HL-60/S4 treated with phorbol 12-myristate 13-acetate at 8.2 ng/mL for 4 days and 3 days (cell line): ENCODE measurements around the gene MYL6.
"Not testable (repeated sequence)": the region's sequence is repeated elsewhere in the genome, so short reads cannot be mapped to it uniquely, and the experiment has no call there.

Source experiments
- in situ Hi-C: fragments of 300-500 bp; cut with MboI; formaldehyde crosslinking; loops from 2 replicates; pipeline ENCODE4 v1.15.0; 2022; ENCODE audit warnings: low sequenced_read_pairs

MYL6 gene

DNA sequence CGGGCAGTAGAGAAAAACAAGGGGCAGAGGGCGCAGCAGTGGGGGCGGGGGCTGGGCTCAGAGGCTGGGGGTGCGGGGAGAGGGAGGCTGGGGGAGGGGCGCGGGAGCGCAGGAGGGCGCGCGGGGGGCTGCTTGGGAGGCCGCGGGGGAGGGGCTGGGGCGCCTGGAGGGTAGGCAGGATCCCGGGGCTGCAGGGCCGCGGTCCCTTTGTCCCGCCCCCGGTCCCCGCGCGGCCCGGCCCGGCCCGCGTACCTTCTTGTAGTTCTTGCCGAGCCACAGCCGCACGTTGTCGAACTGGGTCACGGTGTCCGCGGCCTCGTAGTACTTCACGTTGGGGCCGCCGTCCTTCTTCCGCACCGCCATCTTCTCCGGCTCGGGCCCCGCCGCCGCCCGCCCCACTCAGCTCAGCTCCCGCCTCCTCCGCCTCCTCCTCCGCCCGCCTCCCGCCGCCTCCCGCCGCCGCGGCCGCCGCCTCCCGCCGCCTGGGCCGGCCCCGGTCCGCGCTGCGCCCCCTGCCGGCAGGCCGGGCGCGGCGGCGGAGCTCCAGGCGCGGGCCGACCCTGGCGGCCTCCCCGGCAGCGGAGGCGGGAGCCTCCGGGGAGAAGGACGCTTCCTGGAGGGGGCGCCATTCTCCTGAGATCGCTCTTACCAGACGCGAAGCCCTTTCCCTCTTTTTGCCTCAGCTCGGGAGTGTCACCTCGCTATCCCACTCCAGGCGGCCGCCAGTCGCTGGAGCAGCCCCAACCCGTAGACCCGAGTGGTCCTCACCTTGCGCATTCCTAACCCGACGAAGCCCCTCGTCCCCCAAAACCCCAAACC, 31.1 kb downstream of the MYL6 start, which contains the start of gene SMARCC2:
Gene SMARCC2, minus strand, starts transcription at position 385 of the 819 bp plus-strand sequence. Its CDS starts 22 bp downstream, at position 363.
- in situ Hi-C loops: no loop called here

DNA sequence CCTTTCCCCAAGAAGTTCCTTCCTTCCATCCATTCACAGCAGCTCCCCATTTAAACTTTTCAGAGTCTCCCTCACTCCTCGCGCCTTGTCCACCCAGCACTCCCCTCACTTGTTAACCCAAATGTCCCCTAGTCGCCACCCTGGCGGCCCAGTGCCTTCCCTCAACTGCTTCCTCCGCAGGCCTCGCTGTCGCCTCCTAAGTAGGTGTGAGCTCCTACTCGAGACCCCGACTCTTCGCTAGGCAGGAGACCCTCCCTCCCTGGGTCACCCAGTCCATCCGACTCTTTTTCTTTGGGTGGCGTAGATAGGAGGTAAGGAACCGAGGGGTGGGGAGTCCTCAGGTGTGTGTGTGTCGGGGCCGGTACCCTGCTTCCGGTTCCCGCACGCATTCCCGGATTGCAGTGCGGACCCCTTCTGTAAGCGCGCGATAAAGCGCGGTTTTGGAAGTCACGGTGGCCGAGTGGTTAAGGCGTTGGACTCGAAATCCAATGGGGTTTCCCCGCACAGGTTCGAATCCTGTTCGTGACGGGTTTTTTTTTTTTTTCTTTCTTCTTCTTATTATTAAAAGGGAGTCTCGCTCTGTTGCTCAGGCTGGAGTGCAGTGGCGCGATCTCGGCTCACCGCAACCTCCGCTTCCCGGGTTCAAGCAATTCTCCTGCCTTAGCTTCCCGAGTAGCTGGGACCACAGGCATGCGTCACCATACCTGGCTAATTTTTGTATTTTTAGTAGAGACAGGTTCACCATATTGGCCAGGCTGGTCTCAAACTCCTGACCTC, 31.9 kb downstream of the MYL6 start:
- in situ Hi-C loops: no loop called here

DNA sequence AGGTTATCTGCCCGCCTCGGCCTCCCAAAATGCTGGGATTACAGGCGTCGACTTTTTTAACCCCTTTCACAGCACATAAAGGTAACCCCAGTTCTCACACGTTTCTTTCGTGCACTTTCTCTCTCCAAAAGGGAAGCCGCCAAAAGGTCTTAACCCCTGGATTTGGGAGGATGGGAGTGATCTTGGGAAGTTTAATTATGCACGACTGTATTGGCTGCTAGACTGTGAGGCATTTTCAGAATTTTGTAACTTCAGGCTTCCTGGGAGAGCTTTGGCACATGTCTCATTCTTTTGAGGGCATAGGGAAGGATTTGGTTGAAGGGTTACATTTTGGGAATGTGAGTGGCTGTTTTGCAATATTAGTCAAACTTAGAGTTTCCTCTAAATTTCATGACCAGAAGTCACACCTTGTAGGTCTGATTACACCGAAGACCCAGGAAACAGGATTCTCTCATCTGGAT, 32.6 kb downstream of the MYL6 start:
- in situ Hi-C loops: no loop called here

DNA sequence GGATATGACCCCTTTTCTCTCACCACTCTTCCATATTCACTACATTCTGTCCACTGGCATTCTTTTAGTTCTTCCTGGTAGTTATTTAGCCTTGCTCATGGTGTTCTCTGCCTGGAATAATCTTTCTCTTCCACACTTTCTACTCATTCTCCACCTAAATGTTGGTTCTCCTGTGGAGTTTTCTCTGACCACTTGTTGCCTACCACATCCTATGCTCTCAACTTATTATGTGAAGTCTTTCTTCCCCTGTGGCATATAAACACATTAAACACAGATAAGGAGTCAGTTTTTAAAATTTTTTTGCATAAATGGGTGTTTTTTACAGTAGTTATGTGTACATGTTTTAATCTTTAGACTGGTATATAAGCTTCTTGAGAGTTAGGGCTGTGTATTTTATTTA, 34.4 kb downstream of the MYL6 start:
- in situ Hi-C loops: no loop called here

DNA sequence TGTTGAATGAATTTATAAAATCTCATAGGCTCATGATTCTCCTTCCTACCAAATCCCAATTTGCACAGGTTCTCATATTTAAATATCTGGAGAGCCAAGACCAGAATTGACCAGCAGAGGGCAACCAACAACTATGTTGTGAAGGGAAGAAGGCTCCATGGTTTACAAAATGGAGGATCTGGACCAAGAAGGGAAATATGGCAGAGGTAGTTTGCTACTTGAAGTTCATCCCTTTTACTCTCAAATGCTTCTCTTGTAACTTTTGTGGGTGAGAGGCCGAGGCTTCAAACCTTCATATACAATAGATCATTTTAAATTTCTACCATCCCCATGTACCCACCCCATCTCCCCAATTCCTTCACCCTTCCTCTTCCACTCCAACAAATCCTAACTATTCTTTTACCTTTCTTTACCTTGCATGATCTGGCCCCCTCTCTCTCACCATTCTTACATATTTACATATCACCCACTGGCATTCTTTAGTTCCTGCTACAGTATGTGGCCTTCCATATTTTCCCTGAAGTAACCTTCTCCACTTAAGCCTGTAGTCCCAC, 34.9 kb downstream of the MYL6 start:
- in situ Hi-C loops: no loop called here

DNA sequence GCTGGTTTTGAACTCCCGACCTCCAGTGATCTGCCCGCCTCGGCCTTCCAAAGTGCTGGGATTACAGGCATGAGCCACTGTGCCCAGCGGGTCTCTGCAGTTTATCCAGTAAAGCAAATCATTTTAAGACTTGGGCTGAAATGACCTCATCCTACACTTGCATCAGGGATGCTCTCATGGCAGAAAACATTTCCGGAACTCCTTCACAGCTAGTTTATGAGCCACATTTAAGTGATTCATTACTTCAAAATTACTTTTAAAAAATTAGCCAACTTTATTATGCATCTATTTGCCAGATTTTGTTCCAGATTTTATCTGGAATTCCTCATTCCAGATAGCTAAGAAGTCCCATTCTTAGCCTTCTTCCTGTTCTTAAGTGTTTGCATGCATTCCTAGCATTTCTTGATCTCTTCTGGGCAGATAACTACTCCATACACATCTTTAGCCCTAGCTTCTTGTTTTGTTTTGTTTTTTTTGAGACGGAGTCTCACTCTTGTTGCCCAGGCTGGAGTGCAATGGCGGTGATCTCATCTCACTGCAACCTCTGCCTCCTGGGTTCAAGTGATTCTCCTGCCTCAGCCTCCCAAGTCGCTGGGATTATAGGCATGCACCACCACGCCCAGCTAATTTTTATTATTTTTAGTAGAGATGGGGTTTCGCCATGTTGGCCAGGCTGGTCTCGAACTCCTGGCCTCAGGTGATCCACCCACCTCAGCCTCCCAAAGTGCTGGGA, 38.8 kb downstream of the MYL6 start:
- in situ Hi-C loops: not testable (repeated sequence)

DNA sequence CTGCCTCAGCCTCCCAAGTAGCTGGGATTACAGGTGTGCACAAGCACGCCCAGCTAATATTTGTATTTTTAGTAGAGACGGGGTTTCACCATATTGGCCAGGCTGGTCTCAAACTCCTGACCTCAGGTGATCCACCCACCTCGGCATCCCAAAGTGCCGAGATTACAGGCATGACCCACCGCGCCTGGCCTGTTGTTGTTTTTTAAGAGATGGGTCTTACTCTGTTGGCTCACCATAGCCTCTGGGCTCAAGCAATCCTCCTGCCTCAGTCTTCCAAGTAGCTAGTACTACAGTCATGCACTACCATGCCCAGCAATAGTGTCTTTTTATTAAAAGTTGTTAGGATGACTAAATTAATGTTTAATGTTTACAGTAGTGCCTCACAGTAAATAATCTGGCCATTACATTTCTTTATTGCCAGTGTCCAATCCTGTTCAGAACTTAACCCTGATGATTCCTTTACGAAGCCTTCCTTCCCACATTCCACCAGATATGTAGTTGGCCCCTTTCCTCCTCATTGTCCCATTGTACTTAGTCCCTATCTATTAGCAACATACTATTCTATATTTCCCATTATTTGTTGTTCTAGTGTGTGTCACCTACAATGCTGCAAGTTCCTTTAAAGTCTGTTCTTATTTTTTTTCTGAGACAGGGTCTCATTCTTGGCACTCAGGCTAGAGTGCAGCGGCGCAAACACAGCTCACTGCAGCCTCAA, 39.9 kb downstream of the MYL6 start:
- in situ Hi-C loops: no loop called here

DNA sequence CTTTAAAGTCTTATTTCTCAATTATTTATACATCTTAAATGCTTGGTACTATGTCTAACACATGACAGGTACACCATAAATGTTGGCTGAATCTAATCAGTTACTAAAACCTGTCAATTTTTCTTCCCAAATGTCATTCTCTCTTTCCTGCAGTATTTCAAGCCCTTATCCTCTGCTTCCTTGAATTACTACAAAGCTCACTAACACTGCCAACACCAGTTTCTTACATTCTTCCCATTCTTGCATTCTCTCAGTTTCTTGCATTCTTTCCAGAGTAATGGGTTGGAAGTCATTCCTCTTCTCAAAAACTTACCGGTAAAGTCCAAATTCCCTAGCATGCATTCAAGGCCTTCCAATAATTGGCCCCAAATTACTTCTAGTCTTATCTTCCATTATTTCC, 40.7 kb downstream of the MYL6 start:
- in situ Hi-C loops: no loop called here

DNA sequence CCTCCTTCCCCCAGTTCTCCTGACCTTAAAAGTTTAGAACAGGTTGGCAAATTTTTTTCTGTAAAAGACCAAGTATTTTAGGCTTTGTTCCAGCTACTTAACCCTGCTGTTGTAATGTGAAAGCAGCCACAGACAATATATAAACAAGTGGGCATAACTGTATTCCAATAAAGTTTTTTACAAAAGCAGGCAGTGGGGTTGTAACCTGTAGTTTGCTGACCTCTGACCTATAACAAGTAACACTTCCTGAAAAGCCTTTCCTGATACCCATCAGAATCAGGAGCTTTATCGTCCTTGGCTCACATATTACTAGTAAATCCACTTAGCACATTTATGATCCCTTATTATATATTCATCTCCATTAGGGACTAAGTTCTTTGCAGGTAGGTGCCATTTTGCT, 44.2 kb downstream of the MYL6 start:
- in situ Hi-C loops: no loop called here

DNA sequence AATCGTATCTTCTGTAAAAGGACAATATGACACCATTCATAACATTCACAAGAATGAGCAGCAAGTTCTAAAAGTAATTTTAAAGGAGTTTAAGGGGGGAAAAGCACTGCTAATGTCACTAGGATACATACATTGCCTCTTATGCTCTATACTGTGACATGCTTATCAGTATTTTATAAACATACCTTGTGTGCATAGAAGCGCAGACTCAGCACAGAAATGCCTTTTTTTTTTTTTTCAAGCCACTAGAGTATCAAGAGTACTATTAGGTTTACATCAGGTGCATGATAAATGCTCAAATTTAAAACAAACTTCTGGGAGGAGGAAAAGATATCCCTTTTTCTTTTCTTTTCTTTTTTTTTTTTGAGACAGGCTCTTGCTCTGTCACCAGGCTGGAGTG, 44.7 kb downstream of the MYL6 start:
- in situ Hi-C loops: no loop called here

DNA sequence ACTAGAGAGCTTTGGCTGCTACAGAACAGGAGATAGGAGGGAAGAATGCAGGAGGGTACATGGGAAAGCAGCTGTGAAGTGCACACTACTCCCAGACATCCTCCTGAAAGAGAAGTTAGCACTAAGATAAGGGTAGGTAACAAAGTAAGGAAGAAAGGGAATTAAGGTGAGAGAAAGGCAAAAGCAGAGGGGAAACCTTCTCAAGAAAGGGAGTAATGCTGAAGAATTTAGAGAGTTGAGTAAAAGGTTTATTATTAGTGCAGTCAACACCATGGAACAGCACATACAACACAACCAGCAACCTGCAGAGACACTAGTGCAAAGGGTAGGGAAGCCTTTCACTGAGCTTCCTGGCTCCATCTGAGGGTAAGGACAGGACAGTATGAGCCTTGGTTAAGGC, 46.1 kb downstream of the MYL6 start:
- in situ Hi-C loops: no loop called here

DNA sequence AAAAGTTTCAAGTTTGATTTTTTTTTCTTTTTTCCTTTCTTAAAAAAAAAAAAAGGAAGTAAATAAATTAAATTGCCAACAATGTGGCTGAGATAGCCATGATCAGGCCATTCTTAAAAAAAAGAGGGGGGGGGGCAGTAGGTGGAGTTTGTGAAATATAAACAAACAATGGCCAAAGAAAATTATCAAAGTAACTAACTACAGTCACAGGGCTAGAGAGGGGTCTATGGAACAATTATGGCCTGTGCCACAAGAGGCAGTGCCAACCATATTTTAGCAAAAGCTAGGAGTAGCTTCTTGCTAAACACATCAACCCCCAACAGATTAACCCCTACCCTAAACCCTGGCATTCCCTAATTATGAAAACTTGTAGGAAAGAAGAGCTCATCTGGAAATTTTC, 47.3 kb downstream of the MYL6 start:
- in situ Hi-C loops: no loop called here

DNA sequence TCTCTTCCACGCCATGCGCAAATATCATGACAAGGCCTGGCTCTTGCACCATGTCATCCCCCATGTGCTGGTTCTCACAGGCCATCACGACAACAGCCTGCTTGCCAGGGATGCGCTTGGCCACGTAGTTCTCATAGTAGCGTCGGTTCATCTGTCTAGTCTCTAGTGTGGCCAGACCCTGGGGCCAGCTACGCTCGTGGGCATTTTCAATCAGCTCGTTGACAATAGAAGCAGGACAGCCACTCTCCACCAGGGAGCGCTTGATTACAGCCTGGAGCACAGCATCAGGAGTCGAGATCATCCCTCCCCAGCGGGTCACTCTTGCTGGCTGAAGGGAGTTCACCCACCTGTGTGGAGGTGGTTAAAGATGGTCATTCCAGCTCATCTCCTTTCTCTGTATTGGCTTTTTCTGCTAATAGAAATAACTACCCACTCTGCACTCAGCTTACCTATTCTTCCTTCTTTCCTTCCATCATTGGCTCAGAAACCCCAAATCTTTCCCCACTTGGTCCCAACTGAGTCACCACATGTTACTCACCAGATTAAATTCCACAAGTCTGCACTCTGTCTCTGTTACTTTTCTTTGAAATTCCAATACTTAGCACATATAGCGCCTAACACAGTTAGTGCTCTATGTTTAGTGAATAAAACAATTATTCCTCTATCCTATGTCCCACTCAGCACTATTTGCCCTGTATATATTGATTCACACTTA, 48.5 kb downstream of the MYL6 start:
- in situ Hi-C loops: no loop called here

DNA sequence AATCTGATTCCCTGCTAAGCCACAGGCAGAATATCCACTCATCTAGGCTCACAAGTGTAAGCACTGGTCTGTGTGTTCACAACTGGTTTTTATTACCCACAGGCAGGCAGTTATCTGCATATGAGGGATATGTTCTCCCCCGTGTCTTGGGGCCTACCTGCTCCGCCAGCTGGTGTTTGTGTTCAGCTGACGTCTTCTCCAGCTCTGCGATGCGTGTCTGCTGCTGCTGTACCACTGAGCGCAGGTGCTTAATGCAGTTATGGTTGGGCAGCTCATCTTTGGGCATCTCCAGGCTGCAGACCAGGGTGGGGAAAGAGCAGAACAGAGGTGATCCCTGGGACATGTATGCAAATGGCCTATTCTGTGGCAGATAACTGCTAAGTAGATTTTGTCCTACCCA, 49.8 kb downstream of the MYL6 start:
- in situ Hi-C loops: no loop called here
